K562 (cell line): ENCODE measurements around the gene GMDS. TPM values are rescaled to one million over a fixed set of nuclear protein-coding genes. Genes with fewer than 3 reads are reported as not detected.

Experiments used
- ATAC-seq: fragments of 200-7000 bp; cut with Tn5 transposase; 3 replicates; pipeline ENCODE4 v1.9.1; 2020; ENCODE audit warnings: moderate library complexity
- BruUV-seq: library from RNA; stranded (reverse); fragments of 400-500 nt; replicated peaks from 2 replicates; lab custom pipeline; 2021; lab: Mats Ljungman, UMichigan
- CTCF ChIA-PET: fragments of 300-600 bp; formaldehyde crosslinking; extraction: SDS; loops from one replicate; lab custom pipeline; 2021; ENCODE audit warnings: low intra/inter-chr PET ratio; lab: Yijun Ruan, JAX
- POLR2A ChIA-PET: fragments of 300-600, 350-650 bp; sonication (Branson Sonifier 250); formaldehyde crosslinking; extraction: SDS; loops from one replicate; lab custom pipeline; 2021; ENCODE audit warnings: antibody characterized with exemption, inconsistent platforms; lab: Yijun Ruan, JAX
- DNase-seq, 4 experiments: peaks; one replicate each; pipeline versions ENCODE4 v3.0.0 to v3.0.0-alpha.2; 2011 to 2018; ENCODE audit warnings: low spot score in 3 of 4, mixed read lengths in 3 of 4; ENCODE audit errors: extremely low read depth in 1 of 4
- FAIRE-seq: peaks from 2 replicates; lab custom pipeline; 2011; peaks lifted over from hg19 to GRCh38; lab: Jason Lieb, UNC
- H2AFZ ChIP-seq: 2 replicates; pipeline ENCODE4 v1.6.0; 2011; ENCODE audit warnings: low read depth, low read length, control low read depth, inconsistent platforms
- H3K27ac ChIP-seq: fragments of 200-600 bp; 3 replicates; pipeline ENCODE4 v1.8.0; 2011; ENCODE audit warnings: low read depth, mild to moderate bottlenecking, control low read depth, inconsistent platforms, low read length, moderate library complexity, mixed read lengths; ENCODE audit errors: extremely low read depth
- H3K27me3 ChIP-seq, 2 experiments: fragments of 300-600 bp in 1 of 2; 2 replicates in 1 of 2; 3 replicates in 1 of 2; pipeline versions ENCODE4 v1.6.0 to v1.8.0; 2011; ENCODE audit warnings: inconsistent platforms in 2 of 2, low read length in 2 of 2, mild to moderate bottlenecking in 1 of 2, mixed read lengths in 1 of 2, moderate library complexity in 1 of 2; ENCODE audit not compliant: control insufficient read depth in 2 of 2, insufficient read depth in 2 of 2
- H3K36me3 ChIP-seq: fragments of 300-600 bp; 3 replicates; pipeline ENCODE4 v1.8.0; 2011; ENCODE audit warnings: mild to moderate bottlenecking, low read length, inconsistent platforms; ENCODE audit not compliant: control insufficient read depth, insufficient read depth
- H3K4me1 ChIP-seq, 2 experiments: fragments of 200-600 bp in 1 of 2; replicated peaks in 1 of 2; 2 replicates in 1 of 2; 3 replicates in 1 of 2; pipeline versions ENCODE4 v1.5.1 to v1.8.0; 2011; ENCODE audit warnings: inconsistent platforms in 2 of 2, low read length in 2 of 2, mild to moderate bottlenecking in 1 of 2, mixed read lengths in 1 of 2, moderate library complexity in 1 of 2; ENCODE audit not compliant: control insufficient read depth in 2 of 2, insufficient read depth in 2 of 2
- H3K4me2 ChIP-seq: 2 replicates; pipeline ENCODE4 v1.6.1; 2011; ENCODE audit warnings: low read length, control low read depth, inconsistent platforms, mixed read lengths; ENCODE audit not compliant: insufficient read depth
- H3K4me3 ChIP-seq: fragments of 200-600 bp; sonication (generic), shearing (Covaris generic); 2 replicates; pipeline ENCODE4 v1.5.1; 2016; ENCODE audit warnings: control low read depth, inconsistent platforms
- H3K79me2 ChIP-seq: fragments of 200-600 bp; 3 replicates; pipeline ENCODE4 v1.8.0; 2011; ENCODE audit warnings: low read length, inconsistent platforms; ENCODE audit not compliant: control insufficient read depth, insufficient read depth
- H3K9ac ChIP-seq, 2 experiments: 2 replicates each; pipeline versions ENCODE4 v1.6.0 to v1.6.1; 2011; ENCODE audit warnings: low read depth in 2 of 2, low read length in 2 of 2, control low read depth in 1 of 2, inconsistent platforms in 1 of 2, mild to moderate bottlenecking in 1 of 2, mixed read lengths in 1 of 2; ENCODE audit not compliant: insufficient read depth in 1 of 2
- H3K9me1 ChIP-seq: one replicate; pipeline ENCODE4 v1.6.0; 2011; ENCODE audit warnings: inconsistent platforms, mild to moderate bottlenecking, low read length, moderate library complexity; ENCODE audit not compliant: control insufficient read depth, insufficient read depth
- H3K9me3 ChIP-seq: replicated peaks from 2 replicates; pipeline ENCODE4 v1.5.1; 2011; ENCODE audit warnings: low read depth, low read length, inconsistent platforms; ENCODE audit not compliant: control insufficient read depth, insufficient read depth
- H4K20me1 ChIP-seq: replicated peaks from 2 replicates; pipeline ENCODE4 v1.6.1; 2011; ENCODE audit warnings: low read length, inconsistent platforms, mixed read lengths; ENCODE audit not compliant: control insufficient read depth, insufficient read depth
- L3MBTL2 ChIP-seq: fragments of 450-650 bp; IDR thresholded peaks from 2 replicates; pipeline ENCODE4 v1.6.1; 2016; ENCODE audit warnings: mild to moderate bottlenecking, moderate library complexity
- MAFG ChIP-seq: fragments of 450-650 bp; conservative IDR thresholded peaks from 2 replicates; pipeline ENCODE4 v1.6.1; 2016; ENCODE audit warnings: missing genetic modification characterization, missing compliant biosample characterization
- RNF2 ChIP-seq: sonication (generic); IDR thresholded peaks from 2 replicates; pipeline ENCODE4 v1.6.1; 2016
- WGBS: fragments of 100-300 bp; shearing (Covaris generic); methylation state at CpG from one replicate; pipeline ENCODE4 v1.1.6; 2016; ENCODE audit warnings: low coverage, mixed read lengths; ENCODE audit not compliant: insufficient coverage; ENCODE audit errors: missing lambda C conversion rate; 5-methylcytosine and 5-hydroxymethylcytosine counted together
- in situ Hi-C: fragments of 300-500 bp; cut with MboI; formaldehyde crosslinking; loops from 4 replicates; pipeline ENCODE4 v1.15.0; 2018; ENCODE audit warnings: inconsistent platforms, mixed read lengths
- intact Hi-C: fragments of 100-400 bp; cut with micrococcal nuclease; formaldehyde crosslinking; loops from 2 replicates; pipeline ENCODE4 v1.14.2; 2022
- polyA plus RNA-seq, 8 experiments: library from polyadenylated mRNA; depleted of rRNA in 4 of 8; stranded (reverse) in 5 of 8; unstranded in 3 of 8; fragments of >200 nt; fragmentation: Nextera tagmentation in 2 of 8; fragmentation: Illumina TruSeq in 1 of 8; extraction: Ambion mirVana in 2 of 8; extraction: Trizol in 1 of 8; gene quantifications; 2 replicates each; pipeline versions ENCODE4 v1.2.1 to v1.2.3, GENCODE V29; 2011 to 2014; ENCODE audit warnings: inconsistent platforms in 1 of 8, missing spikeins in 1 of 8
- total RNA-seq, 7 experiments: library from RNA; depleted of rRNA in 6 of 7; stranded (reverse); fragments of >200 nt in 6 of 7; fragmentation: Illumina TruSeq in 2 of 7; extraction: Trizol in 2 of 7; gene quantifications; 2 replicates each; pipeline versions ENCODE4 v1.2.1 to v1.2.3, GENCODE V29; 2011 to 2021; ENCODE audit warnings: low replicate concordance in 1 of 7
- TF ChIP-seq, protein P1 (sequence below): fragments of 450-650 bp; IDR thresholded peaks from 2 replicates; pipeline ENCODE4 v1.6.1; 2016
- TF ChIP-seq, protein P2 (sequence below), 3 experiments: fragments of 200-800 bp in 1 of 3; fragments of 250-450 bp in 1 of 3; fragments of 450-650 bp in 1 of 3; sonication (Bioruptor Pico) in 1 of 3; sonication (Bioruptor generic) in 1 of 3; formaldehyde crosslinking in 1 of 3; IDR thresholded peaks; 2 replicates each; pipeline versions ENCODE4 v1.6.1 to v1.8.0; 2016 to 2022; ENCODE audit warnings: mild to moderate bottlenecking in 2 of 3, missing genetic modification characterization in 2 of 3, missing compliant biosample characterization in 1 of 3, moderate library complexity in 1 of 3

The GMDS gene
- total and polyA plus RNA-seq, 9 of the 15 experiments (the other 6 are each of a cell fraction or from before 2014, with no cell fraction given): 0.48 to 31.8 (median 13.4) TPM

DNA sequence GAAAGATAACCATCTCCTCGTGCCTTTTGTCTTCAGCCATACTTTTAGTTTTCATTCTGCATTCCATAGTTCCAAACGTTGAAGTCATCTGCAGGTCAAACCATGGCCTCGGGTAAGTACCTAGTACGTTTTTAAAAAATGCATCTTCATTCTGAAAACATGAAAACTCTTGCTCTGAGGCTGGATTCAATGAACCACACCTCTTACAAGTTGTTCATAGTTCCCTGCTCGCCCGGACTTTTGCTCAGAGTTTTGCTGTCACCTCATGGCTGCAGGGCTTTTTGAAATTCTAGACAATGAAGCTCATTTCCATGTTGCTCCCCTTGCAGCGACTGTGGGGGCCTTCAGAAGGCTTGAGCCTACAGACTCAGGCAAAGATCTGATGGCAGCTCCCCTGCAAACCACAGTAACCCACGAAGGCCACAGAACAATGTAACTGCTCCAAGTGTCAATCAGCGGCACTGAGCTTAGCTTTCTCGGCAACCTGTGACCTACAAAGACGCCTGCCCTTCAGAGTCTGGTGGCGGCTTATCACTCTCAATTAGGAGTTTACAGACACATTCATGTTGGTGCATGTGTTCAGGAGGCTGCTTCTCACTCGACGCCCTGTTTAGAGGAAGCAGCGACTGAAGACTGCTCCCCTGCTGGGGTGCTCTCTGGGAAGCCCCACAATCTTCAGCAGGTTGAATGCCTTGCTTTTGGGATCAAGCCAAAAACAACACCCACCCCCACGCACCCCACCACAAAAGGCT is 574.5 kb downstream of the GMDS start:
- intact Hi-C loops (loop anchor here (10.0 kb wide), 1 partner anchor 896 kb away; no protein-coding TSS in a partner anchor), in situ Hi-C loops (no loop called here)
- ATAC-seq: no peak
- H3K9ac ChIP-seq: no peak overlapping the region
- no peaks in the 10 kb centered on the region for H3K36me3 ChIP-seq
- H3K4me3 ChIP-seq: no peak overlapping the region
- DNase-seq: no peak
- no TSS peak for BruUV-seq
- CTCF ChIA-PET: no interaction called here
- no peaks in the 10 kb centered on the region for H3K4me1 ChIP-seq
- peaks cover 5 to 36% of the 10 kb centered on the region in 2 experiments for H3K27me3 ChIP-seq
- WGBS: 1% methylated on average over 16 of the region's 16 CpGs
- no peak overlapping the region for H3K27ac ChIP-seq
- H4K20me1 ChIP-seq: no peaks in the 10 kb centered on the region
- TF ChIP-seq MAFG (tag): no peak
- TF ChIP-seq, protein P1, sequence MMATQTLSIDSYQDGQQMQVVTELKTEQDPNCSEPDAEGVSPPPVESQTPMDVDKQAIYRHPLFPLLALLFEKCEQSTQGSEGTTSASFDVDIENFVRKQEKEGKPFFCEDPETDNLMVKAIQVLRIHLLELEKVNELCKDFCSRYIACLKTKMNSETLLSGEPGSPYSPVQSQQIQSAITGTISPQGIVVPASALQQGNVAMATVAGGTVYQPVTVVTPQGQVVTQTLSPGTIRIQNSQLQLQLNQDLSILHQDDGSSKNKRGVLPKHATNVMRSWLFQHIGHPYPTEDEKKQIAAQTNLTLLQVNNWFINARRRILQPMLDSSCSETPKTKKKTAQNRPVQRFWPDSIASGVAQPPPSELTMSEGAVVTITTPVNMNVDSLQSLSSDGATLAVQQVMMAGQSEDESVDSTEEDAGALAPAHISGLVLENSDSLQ: peak; percentile 35; the same call in 1 of the 2 replicates
- TF ChIP-seq, protein P2, sequence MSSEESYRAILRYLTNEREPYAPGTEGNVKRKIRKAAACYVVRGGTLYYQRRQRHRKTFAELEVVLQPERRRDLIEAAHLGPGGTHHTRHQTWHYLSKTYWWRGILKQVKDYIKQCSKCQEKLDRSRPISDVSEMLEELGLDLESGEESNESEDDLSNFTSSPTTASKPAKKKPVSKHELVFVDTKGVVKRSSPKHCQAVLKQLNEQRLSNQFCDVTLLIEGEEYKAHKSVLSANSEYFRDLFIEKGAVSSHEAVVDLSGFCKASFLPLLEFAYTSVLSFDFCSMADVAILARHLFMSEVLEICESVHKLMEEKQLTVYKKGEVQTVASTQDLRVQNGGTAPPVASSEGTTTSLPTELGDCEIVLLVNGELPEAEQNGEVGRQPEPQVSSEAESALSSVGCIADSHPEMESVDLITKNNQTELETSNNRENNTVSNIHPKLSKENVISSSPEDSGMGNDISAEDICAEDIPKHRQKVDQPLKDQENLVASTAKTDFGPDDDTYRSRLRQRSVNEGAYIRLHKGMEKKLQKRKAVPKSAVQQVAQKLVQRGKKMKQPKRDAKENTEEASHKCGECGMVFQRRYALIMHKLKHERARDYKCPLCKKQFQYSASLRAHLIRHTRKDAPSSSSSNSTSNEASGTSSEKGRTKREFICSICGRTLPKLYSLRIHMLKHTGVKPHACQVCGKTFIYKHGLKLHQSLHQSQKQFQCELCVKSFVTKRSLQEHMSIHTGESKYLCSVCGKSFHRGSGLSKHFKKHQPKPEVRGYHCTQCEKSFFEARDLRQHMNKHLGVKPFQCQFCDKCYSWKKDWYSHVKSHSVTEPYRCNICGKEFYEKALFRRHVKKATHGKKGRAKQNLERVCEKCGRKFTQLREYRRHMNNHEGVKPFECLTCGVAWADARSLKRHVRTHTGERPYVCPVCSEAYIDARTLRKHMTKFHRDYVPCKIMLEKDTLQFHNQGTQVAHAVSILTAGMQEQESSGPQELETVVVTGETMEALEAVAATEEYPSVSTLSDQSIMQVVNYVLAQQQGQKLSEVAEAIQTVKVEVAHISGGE (CRISPR knock-in tag; IDR thresholded peaks at IDR 0.05): no peak
- 0 out of 2 replicates have a peak, but pooled peaks have one; percentile 29 for TF ChIP-seq L3MBTL2
- TF ChIP-seq RNF2: 0 out of 2 replicates have a peak, but pooled peaks have one; percentile 34
- TF ChIP-seq, all 486 proteins: peak for 3
- Histone ChIP-seq H3K9me3 (no peaks in the 10 kb centered on the region), H3K79me2 (no peaks in the 10 kb centered on the region), H3K4me2 (no peak overlapping the region), H2AFZ (no peak overlapping the region), H3K9me1 (no peaks in the 10 kb centered on the region)
- POLR2A ChIA-PET: interaction anchor here (0.6 to 0.9 kb wide), 2 partner anchors 132 to 974 kb away, joined by 3 to 5 read pairs; no protein-coding TSS in a partner anchor
- no peak for FAIRE-seq
